Stomach (tissue), 4 donors: Measurements from ENCODE around the gene LCN10.

Experiments
- EP300 ChIP-seq: sonication (generic); formaldehyde crosslinking; IDR thresholded peaks from one replicate; pipeline ENCODE4 v1.6.1; 2017; ENCODE audit warnings: antibody characterized with exemption
- POLR2A ChIP-seq, 4 donors: fragments of 450-650 bp; IDR thresholded peaks; one replicate each; pipeline ENCODE4 v1.6.1; 2016; ENCODE audit warnings: antibody characterized with exemption in 4 of 4, control low read depth in 2 of 4, mild to moderate bottlenecking in 1 of 4, moderate library complexity in 1 of 4
- POLR2AphosphoS5 ChIP-seq, 3 donors: sonication (generic); formaldehyde crosslinking; IDR thresholded peaks; one replicate each; pipeline ENCODE4 v1.6.1; 2016; ENCODE audit warnings: antibody characterized with exemption in 3 of 3
- TF ChIP-seq, protein P1 (sequence below), 7 experiments: fragments of 450-650 bp in 4 of 7; fragments of 200-600 bp in 3 of 7; sonication (generic) in 3 of 7; IDR thresholded peaks; one replicate each; pipeline ENCODE4 v1.5.1; 2016 to 2019; ENCODE audit warnings: antibody characterized with exemption in 7 of 7, control low read depth in 2 of 7, mild to moderate bottlenecking in 1 of 7

GRCh38 chr9:136789523-136789937, 46.8 kb upstream of the LCN10 start:
- no peak for TF ChIP-seq POLR2A (IDR thresholded peaks at IDR 0.05)
- TF ChIP-seq, protein P1, sequence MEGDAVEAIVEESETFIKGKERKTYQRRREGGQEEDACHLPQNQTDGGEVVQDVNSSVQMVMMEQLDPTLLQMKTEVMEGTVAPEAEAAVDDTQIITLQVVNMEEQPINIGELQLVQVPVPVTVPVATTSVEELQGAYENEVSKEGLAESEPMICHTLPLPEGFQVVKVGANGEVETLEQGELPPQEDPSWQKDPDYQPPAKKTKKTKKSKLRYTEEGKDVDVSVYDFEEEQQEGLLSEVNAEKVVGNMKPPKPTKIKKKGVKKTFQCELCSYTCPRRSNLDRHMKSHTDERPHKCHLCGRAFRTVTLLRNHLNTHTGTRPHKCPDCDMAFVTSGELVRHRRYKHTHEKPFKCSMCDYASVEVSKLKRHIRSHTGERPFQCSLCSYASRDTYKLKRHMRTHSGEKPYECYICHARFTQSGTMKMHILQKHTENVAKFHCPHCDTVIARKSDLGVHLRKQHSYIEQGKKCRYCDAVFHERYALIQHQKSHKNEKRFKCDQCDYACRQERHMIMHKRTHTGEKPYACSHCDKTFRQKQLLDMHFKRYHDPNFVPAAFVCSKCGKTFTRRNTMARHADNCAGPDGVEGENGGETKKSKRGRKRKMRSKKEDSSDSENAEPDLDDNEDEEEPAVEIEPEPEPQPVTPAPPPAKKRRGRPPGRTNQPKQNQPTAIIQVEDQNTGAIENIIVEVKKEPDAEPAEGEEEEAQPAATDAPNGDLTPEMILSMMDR (IDR thresholded peaks at IDR 0.05) = no peak
- no peak for TF ChIP-seq POLR2AphosphoS5 (IDR thresholded peaks at IDR 0.05)
- no peak for TF ChIP-seq EP300
